Measurements from ENCODE around the gene NDFIP2. TPM values are rescaled to one million over a fixed set of nuclear protein-coding genes. Genes with fewer than 3 reads are reported as not detected.
"Not testable (repeated sequence)": the region's sequence is repeated elsewhere in the genome, so short reads cannot be mapped to it uniquely, and the experiment has no call there.

Gene NDFIP2
- total and polyA plus RNA-seq, 2 donors (not counting 1 experiment from before 2014, with no cell fraction given): 0.12 to 1.0 TPM

GRCh38 chr13:79593121-79593520, 112.2 kb downstream of the NDFIP2 start:
- Histone ChIP-seq H2AFZ (ENCODE audit: insufficient read depth, low read depth, low read length, poor library complexity, severe bottlenecking) (no peak overlapping the region), H3K27ac (ENCODE audit: low read length in 2 of 2) (no peak overlapping the region)
- H3K4me3 Mint-ChIP-seq: no peak overlapping the region

GRCh38 chr13:79593641-79594275, 112.8 kb downstream of the NDFIP2 start:
- H3K4me1 Mint-ChIP-seq: no peaks in the 10 kb centered on the region
- Histone ChIP-seq H3K4me2 (replicated peaks; ENCODE audit: low read depth, low read length, poor library complexity, severe bottlenecking) (no peak overlapping the region), H3K4me3 (ENCODE audit: control extremely low read depth in 1 of 5, extremely low read depth in 1 of 5, insufficient read depth in 1 of 5, low read depth in 2 of 5, low read length in 4 of 5) (no peak overlapping the region), H3K4me1 (ENCODE audit: control insufficient read depth in 2 of 2, insufficient read depth in 2 of 2, low read length in 2 of 2) (no peaks in the 10 kb centered on the region), H4K20me1 (ENCODE audit: control insufficient read depth, insufficient read depth, low read length, poor library complexity, severe bottlenecking) (no peaks in the 10 kb centered on the region), H3K79me2 (ENCODE audit: control insufficient read depth, insufficient read depth, low read length) (no peaks in the 10 kb centered on the region), H3K9ac (ENCODE audit: low read length) (no peak overlapping the region), H3K36me3 (replicated peaks in 1 of 2; ENCODE audit: control extremely low read depth in 1 of 2, control insufficient read depth in 1 of 2, extremely low read depth in 1 of 2, insufficient read depth in 2 of 2, low read length in 1 of 2) (no peaks in the 10 kb centered on the region), H3K9me3 (ENCODE audit: control extremely low read depth in 1 of 3, control insufficient read depth in 2 of 3, insufficient read depth in 1 of 3, low read length in 2 of 3) (no peaks in the 10 kb centered on the region), H3K27ac (ENCODE audit: low read length in 2 of 2) (no peak overlapping the region), H2AFZ (ENCODE audit: insufficient read depth, low read depth, low read length, poor library complexity, severe bottlenecking) (no peak overlapping the region), H3K27me3 (replicated peaks in 1 of 4; ENCODE audit: control extremely low read depth in 1 of 4, control insufficient read depth in 3 of 4, insufficient read depth in 4 of 4, low read length in 3 of 4) (no peaks in the 10 kb centered on the region)
- H3K27ac Mint-ChIP-seq: no peak overlapping the region
- no peak overlapping the region for H3K4me3 Mint-ChIP-seq
- ChIA-PET CTCF (no interaction called here), POLR2A (no interaction called here)
- no peak for ATAC-seq (ENCODE audit: low read depth)
- TF ChIP-seq CTCF (IDR thresholded peaks at IDR 0.05) (no peak), EZH2 (IDR thresholded peaks at IDR 0.05; ENCODE audit: borderline replicate concordance, insufficient read depth, low read depth, low read length, poor library complexity, severe bottlenecking) (no peak)
- WGBS (ENCODE audit: insufficient coverage): 100% methylated on average over 1 of the region's 2 CpGs
- H3K27me3 Mint-ChIP-seq: peaks cover 7% of the 10 kb centered on the region
- no peaks in the 10 kb centered on the region for H3K9me3 Mint-ChIP-seq (ENCODE audit: insufficient read depth)
- no peak for DNase-seq
- intact Hi-C loops (cut with micrococcal nuclease): no loop called here

More at GRCh38 chr13:79593121-79593520, 112.2 kb downstream of the NDFIP2 start:
- DNase-seq: no peak
- intact Hi-C loops (cut with micrococcal nuclease): no loop called here
- Histone ChIP-seq H3K36me3 (replicated peaks in 1 of 2; ENCODE audit: control extremely low read depth in 1 of 2, control insufficient read depth in 1 of 2, extremely low read depth in 1 of 2, insufficient read depth in 2 of 2, low read length in 1 of 2) (no peaks in the 10 kb centered on the region), H3K4me1 (ENCODE audit: control insufficient read depth in 2 of 2, insufficient read depth in 2 of 2, low read length in 2 of 2) (no peaks in the 10 kb centered on the region), H4K20me1 (ENCODE audit: control insufficient read depth, insufficient read depth, low read length, poor library complexity, severe bottlenecking) (no peaks in the 10 kb centered on the region), H3K4me3 (ENCODE audit: control extremely low read depth in 1 of 5, extremely low read depth in 1 of 5, insufficient read depth in 1 of 5, low read depth in 2 of 5, low read length in 4 of 5) (no peak overlapping the region), H3K79me2 (ENCODE audit: control insufficient read depth, insufficient read depth, low read length) (no peaks in the 10 kb centered on the region), H3K9ac (ENCODE audit: low read length) (no peak overlapping the region), H3K4me2 (replicated peaks; ENCODE audit: low read depth, low read length, poor library complexity, severe bottlenecking) (no peak overlapping the region), H3K27me3 (replicated peaks in 1 of 4; ENCODE audit: control extremely low read depth in 1 of 4, control insufficient read depth in 3 of 4, insufficient read depth in 4 of 4, low read length in 3 of 4) (no peaks in the 10 kb centered on the region), H3K9me3 (ENCODE audit: control extremely low read depth in 1 of 3, control insufficient read depth in 2 of 3, insufficient read depth in 1 of 3, low read length in 2 of 3) (no peaks in the 10 kb centered on the region)
- peaks cover 7% of the 10 kb centered on the region for H3K27me3 Mint-ChIP-seq
- ChIA-PET POLR2A (no interaction called here), CTCF (no interaction called here)
- no peaks in the 10 kb centered on the region for H3K4me1 Mint-ChIP-seq
- no peaks in the 10 kb centered on the region for H3K9me3 Mint-ChIP-seq (ENCODE audit: insufficient read depth)
- no peak for ATAC-seq (ENCODE audit: low read depth)
- H3K27ac Mint-ChIP-seq: no peak overlapping the region
- no peak for TF ChIP-seq CTCF (IDR thresholded peaks at IDR 0.05)
- no peak for TF ChIP-seq EZH2 (IDR thresholded peaks at IDR 0.05; ENCODE audit: borderline replicate concordance, insufficient read depth, low read depth, low read length, poor library complexity, severe bottlenecking)
- no CpG with 5 or more reads among the region's 2 CpGs for WGBS (ENCODE audit: insufficient coverage)

GRCh38 chr13:79600146-79600545, 119.2 kb downstream of the NDFIP2 start:
- H3K27me3 Mint-ChIP-seq: not testable (repeated sequence)

More at GRCh38 chr13:79600146-79600545, 119.2 kb downstream of the NDFIP2 start:
- CTCF ChIA-PET; H3K9me3 ChIP-seq (ENCODE audit: control extremely low read depth in 1 of 3, control insufficient read depth in 2 of 3, insufficient read depth in 1 of 3, low read length in 2 of 3); H3K4me1 Mint-ChIP-seq; H3K9ac ChIP-seq (ENCODE audit: low read length); H3K27ac ChIP-seq (ENCODE audit: low read length in 2 of 2); H3K36me3 ChIP-seq (replicated peaks in 1 of 2; ENCODE audit: control extremely low read depth in 1 of 2, control insufficient read depth in 1 of 2, extremely low read depth in 1 of 2, insufficient read depth in 2 of 2, low read length in 1 of 2); H3K4me3 ChIP-seq (ENCODE audit: control extremely low read depth in 1 of 5, extremely low read depth in 1 of 5, insufficient read depth in 1 of 5, low read depth in 2 of 5, low read length in 4 of 5); H3K79me2 ChIP-seq (ENCODE audit: control insufficient read depth, insufficient read depth, low read length); H3K4me1 ChIP-seq (ENCODE audit: control insufficient read depth in 2 of 2, insufficient read depth in 2 of 2, low read length in 2 of 2); ATAC-seq (ENCODE audit: low read depth); H3K9me3 Mint-ChIP-seq (ENCODE audit: insufficient read depth); DNase-seq; intact Hi-C loops (cut with micrococcal nuclease); H4K20me1 ChIP-seq (ENCODE audit: control insufficient read depth, insufficient read depth, low read length, poor library complexity, severe bottlenecking); H3K27ac Mint-ChIP-seq; H3K27me3 ChIP-seq (replicated peaks in 1 of 4; ENCODE audit: control extremely low read depth in 1 of 4, control insufficient read depth in 3 of 4, insufficient read depth in 4 of 4, low read length in 3 of 4); POLR2A ChIA-PET; H3K4me2 ChIP-seq (replicated peaks; ENCODE audit: low read depth, low read length, poor library complexity, severe bottlenecking); H2AFZ ChIP-seq (ENCODE audit: insufficient read depth, low read depth, low read length, poor library complexity, severe bottlenecking); H3K4me3 Mint-ChIP-seq: not testable (repeated sequence)
- WGBS (ENCODE audit: insufficient coverage): 96% methylated on average over 27 of the region's 33 CpGs
